Limb (tissue), 2 donors: ENCODE measurements around the gene RPL35A.

Experiments
- DNase-seq, 2 donors: peaks; one replicate each; pipeline ENCODE4 v3.0.0-alpha.2; 2016; ENCODE audit errors: extremely low spot score in 2 of 2

RPL35A gene

DNA sequence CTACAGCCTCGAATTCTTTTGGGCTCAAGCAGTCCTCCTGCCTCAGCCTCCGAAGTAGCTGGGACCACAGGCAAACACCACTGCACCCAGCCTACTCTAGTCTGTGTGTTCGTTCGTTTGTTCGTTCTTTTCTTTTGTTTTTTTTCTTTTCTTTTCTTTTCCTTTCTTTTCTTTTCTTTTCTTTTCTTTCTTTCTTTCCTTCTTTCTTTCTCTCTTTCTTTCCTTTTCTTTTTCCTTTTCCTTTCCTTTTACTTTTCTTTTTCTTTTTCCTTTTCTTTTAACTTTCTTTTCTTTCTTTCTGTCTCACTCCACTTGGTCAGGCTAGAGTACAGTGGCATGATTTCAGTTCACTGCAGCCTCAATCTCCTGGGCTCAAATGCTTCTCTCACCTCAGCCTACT lies 46.9 kb downstream of the RPL35A start:
- DNase-seq: no peak

DNA sequence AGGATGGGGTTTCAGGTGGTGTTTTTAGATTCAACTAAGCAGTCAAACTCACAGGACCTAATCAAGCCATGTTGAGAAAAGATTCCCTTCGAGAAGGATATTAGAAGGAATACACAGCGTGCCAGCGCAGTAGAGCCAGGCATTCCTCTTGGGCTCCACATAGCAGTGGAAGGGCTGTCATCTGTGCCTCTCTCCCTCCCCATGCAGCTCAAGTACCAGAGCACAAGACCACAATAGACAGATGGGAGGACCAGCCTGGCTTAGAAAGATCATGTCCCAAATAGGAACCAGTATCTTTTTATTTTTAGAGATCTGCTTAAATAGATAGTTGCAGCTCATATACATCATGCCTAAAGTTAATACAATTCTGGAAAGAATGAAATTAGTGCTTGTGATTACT lies 47.9 kb downstream of the RPL35A start:
- DNase-seq: no peak
